Measurements from ENCODE around the gene NEUROD4.

DNA sequence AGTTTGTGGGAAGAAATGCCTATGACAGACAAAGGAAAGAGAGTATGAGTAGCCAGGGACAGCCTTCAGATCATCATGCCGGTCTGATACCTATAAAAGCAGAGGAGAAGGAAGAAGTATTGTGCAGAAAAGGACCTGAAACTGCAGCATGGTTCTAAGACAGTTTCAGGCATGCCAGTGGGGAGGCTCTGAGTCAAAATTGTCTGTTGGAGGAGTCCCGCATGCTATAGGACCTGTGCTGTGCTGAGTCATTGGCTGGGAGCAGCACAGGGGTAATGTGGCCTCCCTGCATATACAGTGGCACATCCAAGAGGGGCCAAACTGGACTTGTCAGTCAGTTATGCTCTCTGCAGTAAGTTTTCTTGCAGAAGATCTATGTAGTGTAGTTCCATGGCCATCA lies 40.7 kb downstream of the NEUROD4 start:
- TF ChIP-seq ELF4 (CRISPR knock-in tag; IDR thresholded peaks at IDR 0.05; ENCODE audit: low read depth) (no peak), NR3C1 (CRISPR knock-in tag; conservative IDR thresholded peaks at IDR 0.05; ENCODE audit: low read depth) (no peak), FOXK1 (CRISPR knock-in tag; IDR thresholded peaks at IDR 0.05) (no peak)
- TF ChIP-seq, protein P1, sequence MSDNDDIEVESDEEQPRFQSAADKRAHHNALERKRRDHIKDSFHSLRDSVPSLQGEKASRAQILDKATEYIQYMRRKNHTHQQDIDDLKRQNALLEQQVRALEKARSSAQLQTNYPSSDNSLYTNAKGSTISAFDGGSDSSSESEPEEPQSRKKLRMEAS (CRISPR knock-in tag; IDR thresholded peaks at IDR 0.05): no peak
